Omental fat pad (tissue), 4 donors: Measurements from ENCODE around the gene SLC25A19. TPM values are rescaled to one million over a fixed set of nuclear protein-coding genes. Genes with fewer than 3 reads are reported as not detected.

Experiments
- ATAC-seq: fragments of 150-250 bp; one replicate; pipeline ENCODE4 v1.9.1; 2016; ENCODE audit warnings: mild to moderate bottlenecking, moderate library complexity; ENCODE audit not compliant: low FRiP score
- DNase-seq: peaks from one replicate; pipeline ENCODE4 v3.0.0-alpha.2; 2019; ENCODE audit warnings: low spot score
- CTCF ChIP-seq, 3 donors: fragments of 450-650 bp; IDR thresholded peaks; one replicate each; pipeline ENCODE4 v1.5.1; 2016 to 2017; ENCODE audit warnings: antibody characterized with exemption in 3 of 3, mild to moderate bottlenecking in 3 of 3, moderate library complexity in 2 of 3
- total RNA-seq, 4 donors: library from RNA; depleted of rRNA; stranded (reverse); fragments of >200 nt; gene quantifications; one replicate each; pipeline ENCODE4 v1.1.0, GENCODE V29; 2016

The SLC25A19 gene
- total RNA-seq, 4 donors from 2014 or later, result 14.2 to 30.4 (median 19.5) TPM

- no peak for TF ChIP-seq CTCF (IDR thresholded peaks at IDR 0.05)
- ATAC-seq (peak; percentile 59), DNase-seq (no peak)
Observed at GRCh38 chr17:75252039-75252816, 37.0 kb downstream of the SLC25A19 start.

DNA sequence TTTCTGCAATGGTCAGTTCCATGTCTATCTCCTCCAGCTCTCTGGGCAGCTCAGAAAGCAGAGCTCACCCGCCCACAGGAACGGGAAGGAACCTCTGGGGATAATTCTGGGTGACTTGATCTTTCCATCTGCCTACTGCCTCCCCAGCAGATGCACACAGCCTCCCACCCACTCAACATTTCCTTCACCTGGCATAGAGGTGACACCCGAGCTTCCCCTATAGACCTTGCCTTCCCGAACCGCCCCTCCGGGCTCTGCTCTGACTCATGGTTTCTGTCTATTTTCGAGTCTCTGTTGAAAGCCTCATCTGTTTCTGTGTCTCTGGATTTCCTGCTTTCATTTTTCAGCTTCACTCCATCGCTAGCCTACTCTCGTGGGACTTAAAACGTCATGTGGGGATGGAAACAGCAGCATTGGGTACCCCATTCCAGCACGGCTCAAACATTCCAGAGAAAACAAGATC lies 39.2 kb downstream of the SLC25A19 start:
- ATAC-seq, result peak; percentile 77
- TF ChIP-seq CTCF (IDR thresholded peaks at IDR 0.05), result no peak
- DNase-seq, result no peak

- ATAC-seq (no peak), DNase-seq (no peak)
- no peak for TF ChIP-seq CTCF (IDR thresholded peaks at IDR 0.05)
Observed at GRCh38 chr17:75249564-75249963, 39.7 kb downstream of the SLC25A19 start.

GRCh38 chr17:75246404-75246803 lies 42.8 kb downstream of the SLC25A19 start:
- DNase-seq (no peak), ATAC-seq (no peak)

GRCh38 chr17:75245011-75245410 lies 44.2 kb downstream of the SLC25A19 start:
- DNase-seq (no peak), ATAC-seq (no peak)
- TF ChIP-seq CTCF (IDR thresholded peaks at IDR 0.05), result no peak

More at GRCh38 chr17:75246404-75246803, 42.8 kb downstream of the SLC25A19 start:
- TF ChIP-seq CTCF (IDR thresholded peaks at IDR 0.05), result no peak

- TF ChIP-seq CTCF (IDR thresholded peaks at IDR 0.05), result no peak
- no peak for DNase-seq
- ATAC-seq, result no peak
Observed at GRCh38 chr17:75244133-75244866, 44.9 kb downstream of the SLC25A19 start.
